K562 (cell line): Measurements from ENCODE around the gene POP7. TPM values are rescaled to one million over a fixed set of nuclear protein-coding genes. Genes with fewer than 3 reads are reported as not detected.

ENCODE experiments used
- E2F6 ChIP-seq, 2 experiments: IDR thresholded peaks; 2 replicates each; pipeline ENCODE4 v1.6.1; 2011; ENCODE audit warnings: borderline replicate concordance in 1 of 2, control low read depth in 1 of 2, low read depth in 1 of 2, low read length in 1 of 2, mild to moderate bottlenecking in 1 of 2, mixed read lengths in 1 of 2, moderate library complexity in 1 of 2; ENCODE audit not compliant: insufficient read depth in 1 of 2, insufficient read length in 1 of 2, poor library complexity in 1 of 2, severe bottlenecking in 1 of 2; ENCODE audit errors: extremely low read depth in 1 of 2
- ELF4 ChIP-seq: fragments of 450-650 bp; formaldehyde crosslinking; IDR thresholded peaks from 2 replicates; pipeline ENCODE4 v1.4.0; 2022; ENCODE audit warnings: missing genetic modification characterization
- HMGXB4 ChIP-seq: sonication (generic); formaldehyde crosslinking; IDR thresholded peaks from 2 replicates; pipeline ENCODE4 v1.8.1; 2023; ENCODE audit warnings: mild to moderate bottlenecking, missing genetic modification reagents
- KLF16 ChIP-seq: IDR thresholded peaks from 2 replicates; pipeline ENCODE4 v1.6.1; 2016; ENCODE audit warnings: antibody characterized with exemption
- MCM5 ChIP-seq: fragments of 450-650 bp; IDR thresholded peaks from 2 replicates; pipeline ENCODE4 v1.6.1; 2016; ENCODE audit warnings: low read depth
- RAD51 ChIP-seq: fragments of 450-650 bp; IDR thresholded peaks from 2 replicates; pipeline ENCODE4 v1.7.1; 2016; ENCODE audit warnings: low read depth, mild to moderate bottlenecking, borderline replicate concordance
- SRSF1 ChIP-seq: fragments of 200-400 bp; formaldehyde crosslinking; IDR thresholded peaks from 2 replicates; pipeline ENCODE4 v1.6.1; 2017; ENCODE audit warnings: mild to moderate bottlenecking, low read depth, low read length, moderate library complexity
- STAT5A ChIP-seq: IDR thresholded peaks from 2 replicates; pipeline ENCODE4 v1.6.1; 2012; ENCODE audit warnings: low read length, inconsistent platforms, borderline replicate concordance
- TOE1 ChIP-seq, 2 experiments: fragments of 450-650 bp in 1 of 2; sonication (generic) in 1 of 2; formaldehyde crosslinking in 1 of 2; IDR thresholded peaks; 2 replicates each; pipeline versions ENCODE4 v1.7.1 to v1.8.0; 2016 to 2022; ENCODE audit warnings: borderline replicate concordance in 2 of 2, mild to moderate bottlenecking in 2 of 2, antibody characterized with exemption in 1 of 2, inconsistent platforms in 1 of 2, low read depth in 1 of 2, missing genetic modification reagents in 1 of 2, moderate library complexity in 1 of 2
- ZNF212 ChIP-seq: fragments of 450-650 bp; formaldehyde crosslinking; IDR thresholded peaks from 2 replicates; pipeline ENCODE4 v1.4.0; 2020; ENCODE audit warnings: mild to moderate bottlenecking
- ZNF445 ChIP-seq: fragments of 250-450 bp; sonication (Bioruptor Pico); IDR thresholded peaks from 2 replicates; pipeline ENCODE4 v1.4.0; 2020; ENCODE audit warnings: low read depth, mild to moderate bottlenecking, moderate library complexity
- ZNF76 ChIP-seq: fragments of 250-450 bp; sonication (Bioruptor Pico); IDR thresholded peaks from 2 replicates; pipeline ENCODE4 v1.4.0; 2020; ENCODE audit warnings: mild to moderate bottlenecking, moderate library complexity, borderline replicate concordance
- ZNF79 ChIP-seq: fragments of 250-450 bp; sonication (Bioruptor Pico); IDR thresholded peaks from 2 replicates; pipeline ENCODE4 v1.4.0; 2020; ENCODE audit warnings: low read depth, mild to moderate bottlenecking, moderate library complexity
- ZNF830 ChIP-seq: fragments of 250-450 bp; sonication (Bioruptor Pico); IDR thresholded peaks from 2 replicates; pipeline ENCODE4 v1.5.0; 2021; ENCODE audit warnings: mild to moderate bottlenecking
- polyA plus RNA-seq, 8 experiments: library from polyadenylated mRNA; depleted of rRNA in 4 of 8; stranded (reverse) in 5 of 8; unstranded in 3 of 8; fragments of >200 nt; fragmentation: Nextera tagmentation in 2 of 8; fragmentation: Illumina TruSeq in 1 of 8; extraction: Ambion mirVana in 2 of 8; extraction: Trizol in 1 of 8; gene quantifications; 2 replicates each; pipeline versions ENCODE4 v1.2.1 to v1.2.3, GENCODE V29; 2011 to 2014; ENCODE audit warnings: inconsistent platforms in 1 of 8, missing spikeins in 1 of 8
- total RNA-seq, 7 experiments: library from RNA; depleted of rRNA in 6 of 7; stranded (reverse); fragments of >200 nt in 6 of 7; fragmentation: Illumina TruSeq in 2 of 7; extraction: Trizol in 2 of 7; gene quantifications; 2 replicates each; pipeline versions ENCODE4 v1.2.1 to v1.2.3, GENCODE V29; 2011 to 2021; ENCODE audit warnings: low replicate concordance in 1 of 7
- TF ChIP-seq, protein P1 (sequence below): fragments of 250-450 bp; sonication (Bioruptor Pico); IDR thresholded peaks from 2 replicates; pipeline ENCODE4 v1.9.0; 2021; ENCODE audit warnings: mild to moderate bottlenecking, inconsistent platforms
- TF ChIP-seq, protein P2 (sequence below): sonication (generic); formaldehyde crosslinking; IDR thresholded peaks from 2 replicates; pipeline ENCODE4 v1.5.0; 2020; ENCODE audit warnings: missing genetic modification reagents
- TF ChIP-seq, protein P3 (sequence below), 2 experiments: IDR thresholded peaks; 2 replicates each; pipeline ENCODE4 v1.6.1; 2012; ENCODE audit warnings: improper control_type of control experiment in 2 of 2, low read depth in 2 of 2, low read length in 2 of 2, borderline replicate concordance in 1 of 2

The POP7 gene
- total and polyA plus RNA-seq, 9 of the 15 experiments (the other 6 are each of a cell fraction or from before 2014, with no cell fraction given), result 11.5 to 163 (median 68.9) TPM

DNA sequence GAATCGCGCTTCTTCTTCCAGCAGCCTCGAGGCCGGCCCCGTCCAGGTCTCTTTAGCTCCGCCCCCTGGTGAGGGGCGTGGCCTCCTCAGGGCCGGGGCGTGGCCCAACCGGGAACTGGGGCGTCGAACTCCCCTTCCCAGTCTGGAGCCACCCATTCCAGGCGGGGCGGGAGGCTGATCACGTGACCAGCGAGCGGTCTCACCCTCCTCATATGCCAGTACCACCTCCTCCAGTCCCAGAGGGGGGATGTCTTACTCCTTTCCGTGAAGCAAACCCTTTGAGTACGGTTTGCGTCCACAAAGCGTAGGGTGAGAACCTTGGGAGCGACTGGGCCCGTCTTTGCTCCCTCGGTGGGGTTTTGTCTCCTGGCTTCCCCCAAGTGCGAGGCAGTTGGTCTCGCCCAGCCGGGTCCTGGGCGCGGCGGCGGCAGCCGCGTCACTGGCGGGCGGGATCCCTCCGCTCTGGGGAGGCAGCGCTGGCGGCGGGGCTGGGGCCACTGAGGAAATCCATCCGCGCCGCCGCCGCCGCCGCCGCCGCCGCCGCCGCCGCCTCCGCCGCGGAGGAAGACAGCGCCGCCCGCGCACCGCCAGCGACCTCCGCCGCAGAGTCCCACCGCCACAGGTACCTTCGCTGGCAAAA lies 32.5 kb upstream of the POP7 start, which contains the start of gene GNB2 (continued):
- TF ChIP-seq E2F6 (IDR thresholded peaks at IDR 0.05; ENCODE audit: borderline replicate concordance in 1 of 2, extremely low read depth in 1 of 2, insufficient read depth in 1 of 2, insufficient read length in 1 of 2, low read depth in 1 of 2, low read length in 1 of 2, poor library complexity in 1 of 2, severe bottlenecking in 1 of 2) (peak; percentile 65 to 88), STAT5A (peak; percentile 49; the same call in 1 of the 2 replicates), HMGXB4 (CRISPR knock-in tag) (peak; percentile 94), TOE1 (IDR thresholded peaks at IDR 0.05; ENCODE audit: borderline replicate concordance) (peak; percentile 100), TOE1 (CRISPR knock-in tag; IDR thresholded peaks at IDR 0.05; ENCODE audit: borderline replicate concordance, low read depth) (0 out of 2 replicates have a peak, but pooled peaks have one; percentile 23), RAD51 (peak; percentile 100), SRSF1 (no peak), KLF16 (no peak), ZNF76 (peak; percentile 9; the same call in 1 of the 2 replicates), ZNF830 (CRISPR knock-in tag) (0 out of 2 replicates have a peak, but pooled peaks have one; percentile 73), ELF4 (CRISPR knock-in tag) (peak; percentile 57; the same call in 1 of the 2 replicates), ZNF212 (CRISPR knock-in tag) (no peak), ZNF79 (CRISPR knock-in tag) (no peak), ZNF445 (CRISPR knock-in tag) (0 out of 2 replicates have a peak, but pooled peaks have one; percentile 2), MCM5 (no peak)
- TF ChIP-seq, protein P1, sequence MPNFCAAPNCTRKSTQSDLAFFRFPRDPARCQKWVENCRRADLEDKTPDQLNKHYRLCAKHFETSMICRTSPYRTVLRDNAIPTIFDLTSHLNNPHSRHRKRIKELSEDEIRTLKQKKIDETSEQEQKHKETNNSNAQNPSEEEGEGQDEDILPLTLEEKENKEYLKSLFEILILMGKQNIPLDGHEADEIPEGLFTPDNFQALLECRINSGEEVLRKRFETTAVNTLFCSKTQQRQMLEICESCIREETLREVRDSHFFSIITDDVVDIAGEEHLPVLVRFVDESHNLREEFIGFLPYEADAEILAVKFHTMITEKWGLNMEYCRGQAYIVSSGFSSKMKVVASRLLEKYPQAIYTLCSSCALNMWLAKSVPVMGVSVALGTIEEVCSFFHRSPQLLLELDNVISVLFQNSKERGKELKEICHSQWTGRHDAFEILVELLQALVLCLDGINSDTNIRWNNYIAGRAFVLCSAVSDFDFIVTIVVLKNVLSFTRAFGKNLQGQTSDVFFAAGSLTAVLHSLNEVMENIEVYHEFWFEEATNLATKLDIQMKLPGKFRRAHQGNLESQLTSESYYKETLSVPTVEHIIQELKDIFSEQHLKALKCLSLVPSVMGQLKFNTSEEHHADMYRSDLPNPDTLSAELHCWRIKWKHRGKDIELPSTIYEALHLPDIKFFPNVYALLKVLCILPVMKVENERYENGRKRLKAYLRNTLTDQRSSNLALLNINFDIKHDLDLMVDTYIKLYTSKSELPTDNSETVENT (CRISPR knock-in tag), result peak; percentile 83
- TF ChIP-seq, protein P2, sequence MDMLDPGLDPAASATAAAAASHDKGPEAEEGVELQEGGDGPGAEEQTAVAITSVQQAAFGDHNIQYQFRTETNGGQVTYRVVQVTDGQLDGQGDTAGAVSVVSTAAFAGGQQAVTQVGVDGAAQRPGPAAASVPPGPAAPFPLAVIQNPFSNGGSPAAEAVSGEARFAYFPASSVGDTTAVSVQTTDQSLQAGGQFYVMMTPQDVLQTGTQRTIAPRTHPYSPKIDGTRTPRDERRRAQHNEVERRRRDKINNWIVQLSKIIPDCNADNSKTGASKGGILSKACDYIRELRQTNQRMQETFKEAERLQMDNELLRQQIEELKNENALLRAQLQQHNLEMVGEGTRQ (CRISPR knock-in tag), result peak; percentile 98
- TF ChIP-seq, protein P3, sequence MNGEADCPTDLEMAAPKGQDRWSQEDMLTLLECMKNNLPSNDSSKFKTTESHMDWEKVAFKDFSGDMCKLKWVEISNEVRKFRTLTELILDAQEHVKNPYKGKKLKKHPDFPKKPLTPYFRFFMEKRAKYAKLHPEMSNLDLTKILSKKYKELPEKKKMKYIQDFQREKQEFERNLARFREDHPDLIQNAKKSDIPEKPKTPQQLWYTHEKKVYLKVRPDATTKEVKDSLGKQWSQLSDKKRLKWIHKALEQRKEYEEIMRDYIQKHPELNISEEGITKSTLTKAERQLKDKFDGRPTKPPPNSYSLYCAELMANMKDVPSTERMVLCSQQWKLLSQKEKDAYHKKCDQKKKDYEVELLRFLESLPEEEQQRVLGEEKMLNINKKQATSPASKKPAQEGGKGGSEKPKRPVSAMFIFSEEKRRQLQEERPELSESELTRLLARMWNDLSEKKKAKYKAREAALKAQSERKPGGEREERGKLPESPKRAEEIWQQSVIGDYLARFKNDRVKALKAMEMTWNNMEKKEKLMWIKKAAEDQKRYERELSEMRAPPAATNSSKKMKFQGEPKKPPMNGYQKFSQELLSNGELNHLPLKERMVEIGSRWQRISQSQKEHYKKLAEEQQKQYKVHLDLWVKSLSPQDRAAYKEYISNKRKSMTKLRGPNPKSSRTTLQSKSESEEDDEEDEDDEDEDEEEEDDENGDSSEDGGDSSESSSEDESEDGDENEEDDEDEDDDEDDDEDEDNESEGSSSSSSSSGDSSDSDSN (IDR thresholded peaks at IDR 0.05; ENCODE audit: borderline replicate concordance in 1 of 2, low read depth in 2 of 2, low read length in 2 of 2), result peak; percentile 35 to 55; a peak in 1 of 4 replicates
